Esophagus squamous epithelium (tissue), 4 donors: ENCODE measurements around the gene RNF186.

Source experiments
- CTCF ChIP-seq, 6 experiments: fragments of 450-650 bp in 4 of 6; fragments of 200-600 bp in 2 of 6; sonication (generic) in 2 of 6; IDR thresholded peaks; one replicate each; pipeline ENCODE4 v1.5.1; 2016 to 2019; ENCODE audit warnings: antibody characterized with exemption in 6 of 6, mild to moderate bottlenecking in 4 of 6, moderate library complexity in 4 of 6
- POLR2A ChIP-seq, 4 donors: fragments of 450-650 bp; IDR thresholded peaks; one replicate each; pipeline ENCODE4 v1.6.1; 2017; ENCODE audit warnings: antibody characterized with exemption in 4 of 4, mild to moderate bottlenecking in 4 of 4, moderate library complexity in 3 of 4

GRCh38 chr1:19814681-19815503 is at the start of gene RNF186:
- TF ChIP-seq CTCF (IDR thresholded peaks at IDR 0.05) (no peak), POLR2A (IDR thresholded peaks at IDR 0.05) (no peak)
